GM21825 (cell line): ENCODE data around the gene CERS1.
"Not testable (repeated sequence)": the region's sequence is repeated elsewhere in the genome, so short reads cannot be mapped to it uniquely, and the experiment has no call there.

Experiments
- ATAC-seq: cut with Tn5 transposase; IDR thresholded peaks from one replicate; pipeline ENCODE4 v1.9.1; 2021; ENCODE audit warnings: mild to moderate bottlenecking, moderate library complexity; ENCODE audit not compliant: unreplicated experiment

CERS1 gene

DNA sequence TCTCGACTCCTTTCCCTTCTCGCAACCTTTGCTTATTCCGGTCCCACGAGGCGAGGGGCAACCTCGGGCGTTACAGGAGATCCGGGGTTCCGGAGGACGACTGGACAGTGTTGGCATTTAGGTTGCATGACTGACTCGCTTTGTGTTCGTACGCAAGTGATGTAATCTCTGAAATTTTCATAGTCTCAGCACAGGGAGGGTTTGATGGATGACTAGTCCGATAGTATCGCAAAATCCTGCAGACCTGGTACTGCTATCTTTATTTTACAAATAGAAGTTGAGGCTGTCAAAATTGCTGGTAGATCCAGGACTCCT, 23.9 kb upstream of the CERS1 start:
- ATAC-seq: peak; percentile 10

DNA sequence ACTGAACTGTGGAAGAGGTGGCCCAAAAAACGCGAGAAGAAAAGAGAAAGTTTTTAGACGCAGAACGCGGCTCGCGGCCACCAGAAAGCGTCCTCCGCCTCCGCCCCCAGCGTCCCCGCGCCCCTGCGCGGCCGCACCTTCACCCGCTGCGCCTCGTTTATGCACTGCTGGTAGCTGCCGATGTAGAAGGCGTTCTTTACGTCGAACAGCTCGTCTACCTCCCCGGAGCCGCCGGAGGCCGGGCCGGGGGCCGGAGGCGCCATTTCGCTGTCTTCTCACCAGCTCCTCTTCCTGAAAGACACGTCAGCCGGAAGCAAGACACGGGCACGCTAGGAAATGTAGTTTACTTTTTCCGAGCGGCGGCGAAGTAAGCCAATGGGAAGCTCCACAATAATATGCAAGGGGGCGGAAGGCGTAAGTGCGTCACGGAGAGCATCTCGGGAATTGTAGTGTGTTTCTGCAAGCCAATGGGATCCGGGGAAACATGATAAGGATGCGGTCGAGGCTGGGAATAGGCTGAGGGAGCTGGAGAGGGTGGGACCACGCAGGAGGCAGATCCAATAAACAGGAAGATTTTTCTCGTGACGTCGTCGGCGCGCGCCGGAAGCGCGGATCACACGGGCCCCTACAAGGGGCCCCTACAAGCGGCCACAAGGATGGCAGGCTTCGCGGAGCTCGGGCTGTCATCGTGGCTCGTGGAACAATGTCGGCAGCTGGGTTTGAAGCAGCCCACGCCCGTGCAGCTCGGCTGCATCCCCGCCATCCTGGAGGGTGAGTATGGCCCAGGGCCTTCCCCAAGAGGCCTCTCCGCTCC, 23.3 kb upstream of the CERS1 start, which contains the start of the genes COPE and DDX49:
TSS of gene COPE (minus strand) at position 302 of the 814 bp plus-strand sequence. CDS start at position 263, 39 bp downstream.
TSS of gene DDX49 (plus strand) at position 630 of the 814 bp plus-strand sequence. CDS start at position 657, 27 bp downstream.
- peak; percentile 92 for ATAC-seq

DNA sequence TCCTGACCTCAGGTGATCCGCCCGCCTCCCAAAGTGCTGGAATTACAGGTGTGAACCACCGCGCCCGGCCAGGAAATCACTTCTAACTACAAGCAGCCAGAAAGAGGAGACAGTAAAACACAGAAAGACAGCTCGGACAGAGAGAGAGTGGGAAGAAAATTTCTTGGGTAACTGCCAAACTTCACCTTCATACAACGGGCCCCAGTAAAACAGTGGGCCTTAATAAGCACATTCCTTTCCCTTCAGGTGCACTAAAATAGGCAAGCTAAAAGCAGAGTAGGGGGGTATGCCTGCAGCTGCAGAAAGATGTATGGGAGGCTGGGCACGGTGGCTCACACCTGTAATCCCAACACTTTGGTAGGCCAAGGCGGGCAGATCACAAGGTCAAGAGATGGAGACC, 21.6 kb upstream of the CERS1 start:
- ATAC-seq: not testable (repeated sequence)

DNA sequence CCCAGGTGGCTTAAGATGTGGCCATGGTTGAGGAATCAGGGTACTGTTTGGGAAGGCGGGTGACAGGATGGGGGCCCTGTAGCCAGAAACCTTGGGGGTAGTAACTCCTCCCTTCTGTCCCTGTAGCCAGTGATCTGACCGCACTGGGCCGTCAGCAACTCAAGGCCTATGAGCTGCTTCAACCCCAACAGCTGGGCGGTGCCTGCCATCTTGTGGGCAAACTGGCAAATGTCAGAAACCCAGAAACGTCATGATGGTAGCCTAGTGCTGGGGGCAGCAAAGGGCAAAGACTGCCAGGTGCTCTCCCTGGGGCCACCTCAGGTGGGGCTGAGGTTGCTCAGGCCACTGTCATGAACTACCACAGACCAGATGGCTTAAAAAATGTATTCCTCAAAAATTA, 19.7 kb upstream of the CERS1 start:
- no peak for ATAC-seq

DNA sequence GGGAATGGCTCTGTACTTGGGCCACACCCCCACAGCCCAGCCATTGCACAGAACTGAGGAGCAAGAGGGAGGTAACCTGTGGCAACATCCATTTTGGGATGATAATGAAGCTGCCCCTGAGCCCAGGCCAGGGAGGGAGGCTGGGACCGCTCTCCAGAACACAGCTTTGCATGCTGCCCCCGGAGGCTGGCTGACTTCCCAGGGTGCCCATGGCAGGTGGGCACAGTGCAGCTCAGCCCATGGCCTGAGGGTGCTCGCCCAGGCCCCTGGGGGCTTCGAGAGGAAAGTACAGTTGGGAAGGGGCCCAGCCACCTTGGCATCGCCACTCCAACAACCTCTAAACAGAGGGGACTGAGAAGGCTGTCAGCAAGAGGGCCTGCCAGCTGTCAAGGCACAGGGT, 17.5 kb upstream of the CERS1 start:
- ATAC-seq: no peak

- no peak for ATAC-seq
Observed at GRCh38 chr19:18912933-18913332, 17.0 kb upstream of the CERS1 start.

DNA sequence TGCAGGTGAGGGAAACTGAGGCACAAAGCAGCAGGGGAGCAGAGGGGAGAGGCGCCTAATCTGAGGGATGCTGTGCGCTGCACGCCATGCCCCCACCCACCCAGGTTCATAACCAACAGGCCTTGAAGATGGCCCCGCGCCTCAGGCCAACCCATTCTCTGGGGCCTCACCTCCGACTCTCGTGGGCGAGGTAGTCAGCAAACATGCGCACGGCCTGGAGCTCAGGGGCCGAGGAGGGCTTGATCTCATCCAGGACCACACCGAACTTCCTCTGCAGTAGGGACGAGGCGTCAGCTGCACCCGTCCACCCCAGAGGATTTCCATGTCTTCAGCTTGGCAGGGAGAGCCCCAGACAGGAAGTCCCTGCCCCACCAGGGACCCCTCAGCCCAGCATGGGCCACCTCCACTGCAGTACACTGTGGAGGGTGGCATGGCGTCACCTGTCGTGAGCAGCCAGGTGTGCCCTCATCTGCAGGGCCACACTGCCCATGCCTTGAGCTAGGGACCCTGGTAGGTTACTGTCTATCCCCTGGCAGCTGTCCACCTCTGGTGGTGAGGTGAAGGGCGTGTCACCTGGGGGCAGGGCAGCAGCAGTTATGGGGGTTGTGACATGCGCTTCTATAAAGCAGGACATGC, 15.0 kb upstream of the CERS1 start:
- ATAC-seq: no peak

- ATAC-seq: no peak
Observed at GRCh38 chr19:18910010-18910409, 14.1 kb upstream of the CERS1 start.

- no peak for ATAC-seq
Observed at GRCh38 chr19:18908917-18909619, 13.1 kb upstream of the CERS1 start.

GRCh38 chr19:18906605-18907519, 10.9 kb upstream of the CERS1 start:
- no peak for ATAC-seq

DNA sequence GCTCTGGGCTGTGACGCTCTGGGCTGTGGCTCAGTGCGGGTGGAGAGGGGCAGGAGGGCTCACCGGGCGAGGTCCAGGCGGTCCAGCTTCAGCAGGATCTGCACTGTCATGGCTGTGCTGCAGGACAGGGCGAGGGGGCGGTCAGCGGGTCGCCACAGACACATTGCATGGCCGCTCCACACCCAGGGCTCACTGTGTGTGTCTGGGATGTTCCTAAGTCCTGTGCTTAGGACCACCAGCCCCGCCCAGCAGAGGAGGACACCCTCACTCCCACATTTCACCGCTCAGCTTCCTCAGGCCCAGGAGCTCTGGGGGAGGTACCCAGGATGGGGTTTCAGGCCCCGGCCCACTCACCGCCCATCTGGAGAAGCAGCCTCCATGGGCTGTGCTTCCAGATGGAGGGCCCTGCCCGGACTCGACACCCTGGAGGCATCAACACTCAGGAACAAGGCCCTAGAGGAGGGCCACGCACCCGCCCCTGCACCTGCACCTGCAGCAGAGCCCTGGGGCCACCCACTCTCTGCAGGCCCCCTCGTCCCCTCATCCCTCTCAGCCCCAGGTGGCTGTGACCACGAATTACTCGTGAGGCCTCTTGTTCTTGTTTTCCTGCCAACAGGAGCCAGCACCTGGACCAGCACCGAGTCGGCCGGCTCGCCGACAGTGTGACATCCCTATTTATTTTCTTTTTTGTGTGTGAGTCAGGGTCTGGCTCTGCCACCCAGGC, 9.7 kb upstream of the CERS1 start:
- ATAC-seq: no peak

DNA sequence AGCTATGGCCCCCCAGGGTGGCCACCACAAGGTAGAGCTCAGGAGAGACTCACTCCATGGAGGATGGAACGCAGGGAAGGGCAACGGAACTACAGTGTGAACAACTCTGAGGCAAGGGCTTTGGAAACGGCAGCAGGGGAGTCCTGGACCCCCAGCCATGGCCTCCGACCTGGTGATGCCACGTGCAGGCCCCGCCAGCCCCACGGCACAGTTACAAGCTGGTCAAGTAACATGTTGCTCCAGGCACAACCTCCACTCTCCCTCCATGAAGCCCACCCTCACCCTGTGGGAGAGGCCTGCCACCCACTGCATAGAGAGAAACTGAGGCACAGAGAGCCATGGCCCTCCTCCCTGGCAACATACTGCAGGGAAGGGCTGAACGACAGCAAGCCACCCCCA, 9.1 kb upstream of the CERS1 start:
- no peak for ATAC-seq

DNA sequence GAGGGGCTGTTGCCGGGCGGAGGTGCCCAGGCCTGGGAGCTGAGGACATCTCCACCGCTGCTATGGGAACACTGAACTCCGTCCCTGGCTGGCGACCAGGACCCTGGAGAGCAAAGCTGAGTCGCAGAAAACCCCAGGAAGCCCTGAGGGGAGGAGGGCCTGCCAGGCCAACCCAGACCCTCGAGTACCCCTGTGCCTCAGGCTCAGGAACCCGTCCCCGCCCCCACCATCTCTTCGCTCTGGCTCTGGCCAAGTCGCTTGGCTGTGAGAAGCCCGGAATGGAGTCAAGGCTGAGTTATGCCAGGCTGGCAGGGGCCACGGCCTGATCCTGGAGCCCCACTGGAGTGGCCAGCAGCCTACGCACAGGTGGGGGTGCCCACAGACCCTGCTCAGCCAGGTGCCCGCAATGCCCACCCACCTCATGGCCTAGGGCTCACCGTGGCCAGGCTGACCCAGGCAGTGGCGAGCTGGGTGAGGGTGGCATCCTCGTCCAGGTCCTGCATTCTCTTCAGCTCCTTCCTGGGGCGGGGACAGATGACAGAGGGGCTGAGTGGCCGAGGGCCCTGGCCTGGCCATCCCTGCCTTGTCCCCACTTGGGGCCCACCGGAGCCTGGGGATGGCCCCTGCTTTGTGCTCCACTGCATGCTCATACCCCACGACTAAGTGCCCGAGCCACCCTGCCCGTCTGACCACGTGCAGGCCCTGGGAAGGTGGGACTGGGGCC, 8.5 kb upstream of the CERS1 start:
- no peak for ATAC-seq

DNA sequence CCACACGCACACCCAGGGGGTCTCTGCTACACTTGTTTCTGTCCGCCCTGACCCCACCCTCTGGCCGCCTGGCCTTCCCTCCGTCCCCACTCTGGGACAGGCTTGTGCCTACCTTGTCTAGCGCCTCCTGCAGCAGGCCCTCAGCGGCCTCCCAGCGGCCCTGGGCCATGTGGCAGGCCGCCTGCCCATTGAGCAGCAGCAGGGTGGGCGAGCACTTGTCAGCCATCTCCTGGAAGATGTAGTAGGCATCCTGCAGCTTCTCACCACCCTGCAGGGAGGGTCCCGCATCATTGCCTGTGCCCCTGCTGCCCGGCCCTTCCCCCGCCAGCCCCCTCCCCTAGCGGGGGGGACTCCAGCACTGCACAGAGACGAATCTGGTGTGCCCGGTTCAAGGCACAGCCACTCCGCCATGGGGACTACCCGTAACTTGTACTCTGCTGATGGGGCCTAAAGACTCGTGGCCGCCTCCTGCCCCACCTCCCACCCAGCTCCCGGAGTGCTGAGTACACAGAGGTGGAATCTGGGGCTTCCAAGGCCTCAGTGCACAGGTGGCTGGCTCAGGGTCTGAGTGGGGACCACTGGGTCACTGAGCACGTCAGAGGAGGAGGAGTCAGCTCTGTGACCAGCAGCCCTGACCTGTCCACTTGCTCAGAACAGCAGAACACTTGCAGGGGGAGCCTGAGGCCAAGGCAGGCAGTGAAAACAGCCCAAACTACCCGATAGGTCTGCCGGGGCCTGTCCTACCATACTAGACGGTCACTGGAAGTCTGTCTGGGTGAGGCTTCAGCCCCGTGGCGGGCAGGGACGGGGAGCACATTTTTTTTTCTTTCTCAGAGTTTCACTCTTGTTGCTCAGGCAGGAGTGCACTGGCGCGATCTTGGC, 7.4 kb upstream of the CERS1 start:
- ATAC-seq: no peak

DNA sequence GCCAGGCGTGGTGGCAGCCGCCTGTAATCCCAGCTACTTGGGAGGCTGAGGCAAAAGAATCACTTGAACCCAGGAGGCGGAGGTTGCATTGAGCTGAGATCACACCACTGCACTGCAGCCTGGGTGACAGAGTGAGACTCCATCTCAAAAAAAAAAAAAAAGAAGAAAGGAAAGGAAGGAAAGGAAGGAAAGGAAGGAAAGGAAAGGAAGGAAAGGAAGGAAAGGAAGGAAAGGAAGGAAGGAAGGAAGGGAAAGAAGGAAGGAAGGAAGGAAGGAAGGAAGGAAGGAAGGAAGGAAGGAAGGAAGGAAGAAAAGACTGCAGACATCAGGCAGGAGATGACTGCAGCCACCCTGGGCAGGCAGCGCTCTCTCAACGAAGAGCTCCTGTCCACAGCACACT, 6.6 kb upstream of the CERS1 start:
- ATAC-seq: not testable (repeated sequence)

DNA sequence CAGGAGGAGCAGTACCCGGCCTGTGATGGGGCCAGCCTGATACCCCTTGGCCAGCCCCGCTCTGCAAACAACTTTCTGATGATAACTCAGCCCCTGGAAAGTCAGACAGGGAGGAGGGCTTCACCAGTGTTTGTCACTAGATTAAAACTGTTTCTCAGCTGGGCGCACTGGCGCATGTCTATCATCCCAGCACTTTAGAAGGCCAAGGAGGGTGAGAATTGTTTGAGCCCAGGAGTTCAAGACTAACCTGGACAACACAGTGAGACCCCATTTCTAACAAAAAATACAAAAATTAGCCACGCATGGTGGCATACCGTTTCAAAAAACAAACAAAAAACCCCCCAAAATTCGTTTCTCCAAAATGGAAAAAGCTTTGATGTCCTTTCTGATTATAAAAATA, 5.5 kb upstream of the CERS1 start:
- ATAC-seq: no peak

DNA sequence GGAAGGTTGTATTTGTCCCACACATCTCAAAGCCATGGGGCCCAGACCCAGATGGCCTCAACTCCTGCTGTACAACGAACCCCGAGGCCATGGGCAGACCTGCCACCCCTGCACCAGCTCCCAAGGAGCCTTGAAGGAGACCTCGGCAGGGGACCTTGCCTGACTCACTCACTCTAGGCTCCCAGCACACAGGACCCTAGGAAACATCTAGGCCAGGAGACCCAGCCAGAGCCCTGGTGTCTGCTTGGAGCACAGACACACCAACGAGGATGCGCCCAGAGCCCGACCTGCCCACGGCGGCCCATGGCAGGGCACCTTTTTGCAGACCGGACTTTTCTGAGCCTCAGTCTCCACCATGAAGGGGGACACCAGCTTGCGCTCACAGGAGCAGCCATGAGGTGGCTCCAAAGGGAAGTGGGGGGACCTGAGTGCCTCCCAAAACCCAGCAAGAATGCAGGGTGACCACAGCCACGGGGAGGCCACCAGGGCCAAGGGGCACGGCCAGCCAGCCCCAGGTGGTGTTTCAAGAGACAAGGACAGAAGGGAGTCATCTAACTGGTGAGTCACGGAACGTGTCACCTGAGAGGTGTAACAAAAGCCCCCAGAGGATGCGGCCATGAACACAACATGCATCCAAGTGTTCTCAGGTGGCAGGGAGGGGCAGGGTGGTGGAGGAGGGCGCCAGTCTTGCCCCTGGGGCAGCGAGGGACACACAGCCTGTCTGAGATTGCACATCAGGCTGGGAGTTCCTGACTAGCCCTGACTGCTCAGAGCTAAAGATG, 4.9 kb upstream of the CERS1 start:
- no peak for ATAC-seq
